Measurements from ENCODE around the gene FYTTD1.

The FYTTD1 gene

GRCh38 chr3:197833930-197834715 lies 84.4 kb downstream of the FYTTD1 start:
- DNase-seq (ENCODE audit: low spot score), result no peak

DNA sequence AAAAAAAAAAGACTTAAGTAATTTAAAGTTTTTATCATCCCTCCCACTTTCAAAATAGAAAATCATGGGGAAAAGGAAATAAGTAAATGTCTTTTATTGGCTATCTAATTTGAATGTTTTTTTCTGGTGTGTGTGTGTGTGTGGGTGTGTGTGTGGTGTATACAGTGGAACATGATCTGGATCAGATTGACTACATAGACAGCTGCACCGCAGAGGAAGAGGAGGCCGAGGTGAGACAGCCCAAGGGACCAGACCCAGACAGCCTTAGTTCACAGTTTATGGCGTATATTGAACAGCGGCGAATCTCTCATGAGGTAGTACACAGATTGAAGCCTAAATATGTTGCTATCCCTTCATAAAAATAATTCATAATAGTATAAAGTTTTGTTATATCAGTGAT lies 85.8 kb downstream of the FYTTD1 start:
- DNase-seq (ENCODE audit: low spot score), result no peak

DNA sequence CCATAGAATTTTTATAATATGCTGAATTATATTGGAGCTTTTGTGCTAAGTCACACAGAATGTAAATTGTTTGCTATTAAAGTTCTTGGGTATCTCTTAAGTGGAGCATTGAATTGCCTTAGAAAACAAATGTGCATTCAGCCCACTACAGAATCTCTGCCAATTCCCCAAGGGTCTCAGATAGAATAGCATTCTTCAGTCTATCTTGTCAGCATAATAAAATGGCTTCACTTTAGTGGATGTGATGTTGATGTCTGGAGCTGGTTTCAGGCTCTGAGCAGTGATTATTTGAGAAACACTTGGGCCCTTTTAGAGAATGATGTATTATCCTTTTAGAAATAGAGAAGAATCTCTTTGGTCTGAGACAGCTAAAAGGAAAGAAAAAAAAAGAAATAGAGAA lies 86.6 kb downstream of the FYTTD1 start:
- DNase-seq (ENCODE audit: low spot score), result no peak

Measured in CD4-positive, alpha-beta T cell treated with Interleukin-15 for 4 hours (primary cell).